PC-3 (cell line): ENCODE measurements around the gene CAVIN1.
"Not testable (repeated sequence)": the region's sequence is repeated elsewhere in the genome, so short reads cannot be mapped to it uniquely, and the experiment has no call there.

ENCODE experiments used
- EZH2 ChIP-seq: fragments of 300-600 bp; sonication (generic); IDR thresholded peaks from one replicate; pipeline ENCODE4 v1.6.1; 2017; ENCODE audit warnings: antibody characterized with exemption, mild to moderate bottlenecking, low read length; ENCODE audit not compliant: unreplicated experiment
- EZH2phosphoT487 ChIP-seq: fragments of 300-600 bp; sonication (generic); IDR thresholded peaks from 2 replicates; pipeline ENCODE4 v1.6.1; 2018; ENCODE audit warnings: mild to moderate bottlenecking, antibody characterized with exemption, low read length, borderline replicate concordance
- TF ChIP-seq, protein P1 (sequence below): fragments of 300-600 bp; sonication (generic); conservative IDR thresholded peaks from 2 replicates; pipeline ENCODE4 v1.5.1; 2017; ENCODE audit warnings: antibody characterized with exemption, low read depth, mild to moderate bottlenecking, low read length

DNA sequence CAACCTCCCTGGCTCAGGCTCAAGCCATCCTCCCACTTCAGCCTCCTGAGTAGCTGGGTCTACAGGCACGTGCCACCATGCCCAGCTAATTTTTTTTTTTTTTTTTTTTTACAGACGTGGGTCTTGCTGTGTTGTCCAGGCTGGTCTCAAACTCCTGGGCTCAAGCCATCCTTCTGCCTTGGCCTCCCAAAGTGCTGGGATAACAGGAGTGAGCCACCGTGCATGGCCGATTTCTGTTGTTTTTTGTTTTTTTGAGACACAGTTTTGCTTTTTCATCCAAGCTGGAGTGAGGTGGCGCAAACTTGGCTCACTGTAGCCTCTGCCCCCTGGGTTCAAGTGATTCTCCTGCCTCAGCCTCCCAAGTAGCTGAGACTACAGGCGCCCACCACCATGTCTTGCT is 31.9 kb upstream of the CAVIN1 start:
- TF ChIP-seq, protein P1, sequence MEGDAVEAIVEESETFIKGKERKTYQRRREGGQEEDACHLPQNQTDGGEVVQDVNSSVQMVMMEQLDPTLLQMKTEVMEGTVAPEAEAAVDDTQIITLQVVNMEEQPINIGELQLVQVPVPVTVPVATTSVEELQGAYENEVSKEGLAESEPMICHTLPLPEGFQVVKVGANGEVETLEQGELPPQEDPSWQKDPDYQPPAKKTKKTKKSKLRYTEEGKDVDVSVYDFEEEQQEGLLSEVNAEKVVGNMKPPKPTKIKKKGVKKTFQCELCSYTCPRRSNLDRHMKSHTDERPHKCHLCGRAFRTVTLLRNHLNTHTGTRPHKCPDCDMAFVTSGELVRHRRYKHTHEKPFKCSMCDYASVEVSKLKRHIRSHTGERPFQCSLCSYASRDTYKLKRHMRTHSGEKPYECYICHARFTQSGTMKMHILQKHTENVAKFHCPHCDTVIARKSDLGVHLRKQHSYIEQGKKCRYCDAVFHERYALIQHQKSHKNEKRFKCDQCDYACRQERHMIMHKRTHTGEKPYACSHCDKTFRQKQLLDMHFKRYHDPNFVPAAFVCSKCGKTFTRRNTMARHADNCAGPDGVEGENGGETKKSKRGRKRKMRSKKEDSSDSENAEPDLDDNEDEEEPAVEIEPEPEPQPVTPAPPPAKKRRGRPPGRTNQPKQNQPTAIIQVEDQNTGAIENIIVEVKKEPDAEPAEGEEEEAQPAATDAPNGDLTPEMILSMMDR: not testable (repeated sequence)
- TF ChIP-seq EZH2phosphoT487, EZH2: not testable (repeated sequence)
